Measurements from ENCODE around the gene ANXA2R.

GRCh38 chr5:43021151-43021550 is 19.0 kb downstream of the ANXA2R start:
- TF ChIP-seq CTCF (IDR thresholded peaks at IDR 0.05) (no peak), POLR2A (IDR thresholded peaks at IDR 0.05) (no peak)
